Measurements from ENCODE around the gene UROD.

The UROD gene

DNA sequence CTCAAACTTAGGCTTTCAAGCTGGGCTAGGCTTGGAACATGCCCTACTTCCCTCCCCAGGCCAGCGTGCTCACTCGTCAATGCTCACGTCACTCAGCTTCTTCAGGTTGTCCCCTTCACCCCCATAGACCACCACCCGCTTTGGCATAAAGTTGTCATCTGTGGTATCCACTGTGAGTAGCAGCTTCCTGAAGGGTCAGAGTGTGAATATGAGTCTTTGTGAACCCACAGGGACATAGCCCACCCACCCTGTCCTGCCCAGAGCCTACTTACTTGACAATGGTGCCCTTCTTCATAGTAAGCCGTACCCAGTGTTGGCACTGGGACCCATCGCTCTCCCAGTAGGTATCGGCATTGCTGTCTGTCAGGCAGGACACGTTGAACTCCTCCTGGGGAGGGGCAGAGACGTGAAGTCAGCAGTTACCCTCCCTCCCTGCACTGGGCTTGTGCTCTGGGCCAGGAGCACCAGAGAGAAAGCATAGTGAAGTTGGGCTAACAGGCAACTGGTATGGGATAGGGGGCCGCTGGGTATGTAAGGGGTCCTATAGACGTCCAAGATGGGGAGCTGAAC lies 2.7 kb upstream of the UROD start:
- no peak for DNase-seq

DNA sequence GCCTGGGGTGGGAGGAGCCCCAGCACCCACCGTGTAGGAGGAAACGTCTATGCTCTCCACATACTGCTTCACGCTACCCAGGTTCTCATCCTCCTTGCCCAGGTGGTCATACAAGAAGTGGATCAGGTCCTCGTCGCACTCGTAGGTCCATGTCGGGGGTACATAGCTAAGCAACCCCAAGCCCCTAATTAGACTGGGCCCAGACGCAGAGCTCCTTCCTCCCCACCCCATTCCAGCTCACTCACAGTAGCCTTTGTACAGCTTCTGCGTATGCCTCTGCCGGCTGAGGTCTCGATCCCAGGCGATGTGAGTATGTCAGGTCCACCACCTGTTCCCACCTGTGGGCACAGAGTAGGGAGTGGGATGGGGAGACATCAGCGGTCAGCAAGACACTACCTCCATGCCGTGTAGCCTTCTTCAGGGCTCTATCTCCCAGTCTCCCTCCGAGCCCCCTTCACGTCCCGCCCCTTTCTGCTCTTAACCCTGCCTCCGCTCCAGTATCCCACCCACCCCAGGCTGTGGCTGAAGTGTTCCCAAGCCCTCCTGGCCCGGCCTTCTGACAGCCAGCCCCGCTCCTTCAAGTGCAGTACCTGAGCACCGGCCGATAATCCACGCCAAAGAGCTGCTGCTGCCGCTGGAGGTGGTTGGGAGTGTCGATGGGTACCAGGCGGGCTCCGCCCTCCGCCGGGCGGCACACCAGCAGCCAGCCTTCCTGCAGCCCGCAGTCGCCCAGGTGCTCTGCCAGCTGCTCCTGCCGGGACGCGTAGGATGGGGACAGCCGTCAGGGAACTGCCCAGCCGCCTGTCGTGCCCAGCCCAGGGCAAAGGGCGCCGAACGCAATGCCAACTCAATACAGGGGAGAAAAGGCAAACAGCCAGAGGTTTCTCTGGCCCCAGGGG lies 1.8 kb upstream of the UROD start:
- DNase-seq = no peak

DNA sequence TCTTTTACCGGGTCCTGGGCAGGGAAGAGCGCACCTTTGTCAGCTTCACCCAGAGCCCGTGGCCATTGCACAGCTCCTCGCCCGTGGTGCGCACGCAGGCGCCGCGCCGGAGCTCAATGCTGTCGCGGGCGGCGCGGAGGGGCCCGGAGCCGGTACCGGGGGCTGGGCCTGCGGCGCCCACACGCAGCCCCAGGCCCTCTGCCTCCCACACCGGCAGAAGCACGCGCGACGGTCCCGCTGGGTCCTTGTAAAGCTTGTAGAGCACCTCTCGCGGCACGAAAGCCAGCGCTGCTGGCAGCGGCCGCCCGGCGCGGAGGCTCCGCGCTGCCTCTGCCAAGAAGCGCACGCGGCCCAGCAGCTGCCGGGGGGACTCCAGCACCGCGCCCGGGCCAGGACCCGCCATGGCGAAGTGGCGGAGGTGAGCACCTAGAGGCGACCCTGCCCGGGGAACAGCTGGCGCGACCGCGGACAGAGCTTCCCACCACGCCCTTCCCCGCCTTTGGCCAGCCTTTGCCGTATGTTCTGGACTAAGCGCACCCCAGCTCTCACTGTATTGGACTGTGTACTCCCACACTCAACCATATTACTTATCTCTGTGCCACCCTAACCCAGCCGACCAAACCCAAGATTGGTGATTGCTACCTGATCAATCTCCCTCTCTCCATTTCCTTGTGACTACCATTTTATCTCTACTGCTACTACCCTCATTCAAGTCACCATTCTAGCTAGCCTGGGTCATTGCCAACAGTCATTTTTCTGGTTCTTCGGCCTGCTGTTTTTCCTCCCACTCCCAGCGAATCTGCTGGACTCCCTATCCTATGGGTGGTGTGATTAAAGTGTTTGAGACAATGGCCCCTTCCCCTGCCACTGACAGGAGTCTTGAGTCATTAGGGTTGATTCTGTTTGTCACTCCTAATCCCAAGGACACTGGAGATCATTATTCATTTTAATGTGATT lies 921 bp upstream of the UROD start, which contains the start of gene HECTD3:
TSS of gene HECTD3 (minus strand) at position 470 of the 957 bp plus-strand sequence. CDS start at position 403, 67 bp downstream.
- DNase-seq = peak; percentile 47

DNA sequence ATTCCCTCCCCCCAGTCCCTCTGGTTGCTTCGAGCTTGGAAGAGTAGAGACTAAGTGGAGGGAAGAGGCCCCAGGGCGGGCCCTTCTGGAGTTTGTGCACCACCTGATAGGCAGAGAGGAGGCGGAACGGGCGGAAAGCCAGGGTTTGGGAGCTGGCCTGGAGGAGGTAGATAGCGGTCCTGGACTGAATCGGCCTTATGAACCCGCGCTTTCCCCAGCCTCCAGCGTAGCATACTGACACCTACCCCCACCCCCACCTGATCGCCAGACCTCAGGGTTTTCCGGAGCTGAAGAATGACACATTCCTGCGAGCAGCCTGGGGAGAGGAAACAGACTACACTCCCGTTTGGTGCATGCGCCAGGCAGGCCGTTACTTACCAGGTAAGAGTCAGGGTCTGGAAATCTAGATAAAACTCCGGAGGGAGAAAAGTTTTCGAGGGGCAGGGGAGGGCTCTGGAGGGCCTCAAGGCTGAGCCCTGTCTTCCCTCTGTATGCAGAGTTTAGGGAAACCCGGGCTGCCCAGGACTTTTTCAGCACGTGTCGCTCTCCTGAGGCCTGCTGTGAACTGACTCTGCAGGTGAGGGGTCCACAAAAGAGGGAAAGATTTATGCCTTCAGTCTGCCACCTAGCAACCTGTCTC lies 705 bp downstream of the UROD start:
- DNase-seq = peak; percentile 18

DNA sequence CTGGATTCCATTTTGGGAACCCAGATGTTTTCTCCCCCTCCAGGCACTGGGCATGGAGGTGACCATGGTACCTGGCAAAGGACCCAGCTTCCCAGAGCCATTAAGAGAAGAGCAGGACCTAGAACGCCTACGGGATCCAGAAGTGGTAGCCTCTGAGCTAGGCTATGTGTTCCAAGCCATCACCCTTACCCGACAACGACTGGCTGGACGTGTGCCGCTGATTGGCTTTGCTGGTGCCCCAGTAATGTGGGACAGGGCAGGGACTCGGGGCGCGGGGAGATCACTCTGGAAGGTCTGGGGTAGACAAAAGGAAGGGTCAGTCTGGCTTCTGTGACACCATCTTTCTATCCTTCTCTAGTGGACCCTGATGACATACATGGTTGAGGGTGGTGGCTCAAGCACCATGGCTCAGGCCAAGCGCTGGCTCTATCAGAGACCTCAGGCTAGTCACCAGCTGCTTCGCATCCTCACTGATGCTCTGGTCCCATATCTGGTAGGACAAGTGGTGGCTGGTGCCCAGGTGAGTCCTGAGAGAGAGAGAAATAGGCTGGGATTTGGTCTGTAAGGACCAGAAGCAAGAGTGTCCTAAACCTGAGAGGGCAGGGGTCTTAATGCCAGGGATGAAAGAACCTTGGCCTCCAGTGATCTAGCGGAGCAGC lies 1.6 kb downstream of the UROD start:
- no peak for DNase-seq

DNA sequence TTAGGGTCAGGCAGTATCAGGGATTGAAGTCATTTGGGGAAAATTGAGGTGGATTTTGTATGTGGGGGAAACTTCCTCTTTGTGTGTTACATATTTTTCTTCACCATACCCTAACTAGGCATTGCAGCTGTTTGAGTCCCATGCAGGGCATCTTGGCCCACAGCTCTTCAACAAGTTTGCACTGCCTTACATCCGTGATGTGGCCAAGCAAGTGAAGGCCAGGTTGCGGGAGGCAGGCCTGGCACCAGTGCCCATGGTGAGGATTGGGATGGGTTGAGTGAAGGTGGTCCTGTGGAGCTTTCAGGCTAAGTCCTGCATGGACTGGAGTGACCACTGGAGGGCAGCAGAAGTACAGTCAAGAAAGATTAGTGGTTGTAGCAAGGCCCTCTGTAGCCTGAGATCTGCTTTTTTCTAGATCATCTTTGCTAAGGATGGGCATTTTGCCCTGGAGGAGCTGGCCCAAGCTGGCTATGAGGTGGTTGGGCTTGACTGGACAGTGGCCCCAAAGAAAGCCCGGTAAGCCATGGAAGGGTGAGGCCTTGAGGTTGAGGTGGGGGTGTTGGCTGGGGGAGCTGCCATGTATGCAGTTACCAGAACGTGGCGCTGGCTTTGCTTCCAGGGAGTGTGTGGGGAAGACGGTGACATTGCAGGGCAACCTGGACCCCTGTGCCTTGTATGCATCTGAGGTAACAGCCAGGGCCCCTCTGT lies 2.4 kb downstream of the UROD start:
- DNase-seq = peak; percentile 60

DNA sequence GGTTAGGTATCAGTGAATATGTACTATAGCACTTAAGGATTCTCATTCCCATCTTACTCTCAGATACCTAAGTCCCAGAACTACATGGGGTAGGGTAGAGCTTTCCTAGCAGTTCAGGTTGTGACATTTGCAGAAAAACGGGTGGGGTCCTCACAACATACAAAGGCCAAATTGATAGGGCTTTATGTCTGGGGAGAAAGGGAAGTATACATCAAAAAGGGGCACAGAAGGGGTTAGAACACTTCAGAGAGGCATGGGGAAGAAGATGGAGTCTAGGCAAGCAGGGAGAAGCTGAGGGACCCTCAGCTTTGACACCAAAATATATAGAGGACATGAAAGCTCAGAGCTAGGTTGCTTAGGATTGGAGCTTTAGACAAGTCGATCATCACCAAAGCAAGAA lies 3.6 kb downstream of the UROD start:
- no peak for DNase-seq

DNA sequence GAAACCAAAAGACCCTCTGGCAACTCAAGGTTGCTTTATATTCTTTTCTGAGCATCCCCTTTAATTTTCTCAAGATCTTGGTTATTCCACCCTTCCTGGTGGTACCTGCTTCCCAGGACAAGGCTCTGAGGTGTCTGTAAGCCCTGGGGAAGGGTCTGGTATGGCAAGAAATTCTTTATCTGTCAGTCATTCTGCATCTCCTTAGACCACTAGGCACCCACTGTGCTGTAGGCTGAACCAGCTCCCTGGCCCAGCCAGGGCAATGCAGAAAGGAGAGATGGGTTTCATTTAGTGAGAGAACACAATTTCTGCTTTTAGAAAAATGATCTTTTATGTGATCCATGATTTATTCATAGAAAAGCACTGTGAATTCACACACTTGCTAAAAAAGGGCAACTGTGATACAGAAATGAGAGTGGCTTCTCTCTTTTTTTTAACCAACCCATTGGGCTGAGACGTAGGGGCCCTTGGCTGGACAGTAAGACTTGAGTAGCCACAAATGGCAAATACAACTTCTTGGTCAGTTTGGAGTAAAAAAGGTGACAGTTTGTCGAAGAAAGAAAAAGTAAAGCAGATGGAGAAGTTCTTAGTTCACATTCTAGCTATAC lies 4.1 kb downstream of the UROD start:
- DNase-seq = no peak

DNA sequence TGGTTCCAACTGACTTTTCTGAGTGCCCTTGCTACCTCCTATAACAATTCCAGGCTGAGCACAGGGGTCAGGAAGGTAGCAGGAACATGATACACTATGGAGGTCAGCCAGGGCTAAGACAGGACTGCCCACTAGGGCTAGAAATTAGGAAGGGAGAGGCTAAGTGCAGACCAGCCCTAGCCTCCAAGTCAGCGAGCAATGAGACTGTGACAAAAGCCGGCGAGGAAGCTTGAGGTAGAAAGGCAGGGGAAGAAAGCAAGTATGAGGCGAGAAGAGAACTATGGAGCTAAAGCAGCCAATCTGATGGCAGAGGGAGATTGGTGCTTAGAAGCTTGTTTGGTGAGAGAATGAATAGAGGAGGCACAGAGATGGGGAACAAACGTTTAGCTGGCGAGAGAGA lies 4.7 kb downstream of the UROD start:
- DNase-seq = no peak

DNA sequence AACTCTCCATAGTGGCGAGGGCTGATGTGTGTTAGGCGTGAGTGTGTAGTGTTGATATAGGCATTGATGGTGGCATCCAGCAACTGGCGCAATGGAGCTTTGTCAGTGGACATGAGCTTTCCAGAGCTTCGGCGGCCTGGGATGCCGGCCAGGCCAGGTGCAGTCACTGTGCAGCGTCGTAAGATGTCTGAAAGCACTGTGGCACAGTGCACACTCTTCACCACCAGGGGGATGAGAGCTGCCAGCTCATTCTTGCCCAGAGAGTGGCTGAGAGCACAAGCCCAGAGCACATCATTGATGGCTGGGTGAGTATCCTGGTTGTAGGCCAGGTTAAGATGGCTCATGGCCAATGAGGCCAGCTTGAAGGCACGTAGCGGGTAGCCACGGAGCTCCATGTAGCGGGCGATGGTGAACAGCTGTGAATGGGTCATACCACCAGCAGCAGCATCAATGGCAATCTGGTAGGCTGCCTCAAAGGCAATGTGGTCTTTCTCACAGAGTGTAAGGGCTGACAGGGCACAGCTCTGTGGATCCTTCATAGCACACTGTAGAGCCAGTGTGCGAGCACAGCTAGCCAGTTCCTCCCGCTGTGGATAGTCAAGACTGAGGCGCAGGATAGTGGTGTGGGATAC lies 6.7 kb downstream of the UROD start:
- no peak for DNase-seq

DNA sequence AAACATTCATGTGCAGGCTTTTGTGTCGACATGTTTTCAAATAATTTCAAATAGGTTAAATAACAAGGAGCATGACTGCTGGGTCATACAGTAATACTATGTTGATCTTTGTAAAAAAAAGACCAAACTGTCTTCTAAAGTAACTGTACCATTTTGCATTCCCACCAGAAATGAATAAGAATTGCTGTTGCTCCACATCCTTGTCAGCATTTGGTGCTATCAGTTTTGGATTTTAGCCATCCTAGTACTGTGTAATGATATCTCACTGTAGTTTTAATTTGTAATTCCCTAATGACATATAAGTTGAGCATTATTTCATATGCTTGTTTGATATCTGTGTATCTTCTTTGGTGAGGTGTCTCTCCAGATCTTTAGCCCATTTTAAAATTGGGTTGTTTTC lies 11.6 kb downstream of the UROD start:
- DNase-seq = no peak

DNA sequence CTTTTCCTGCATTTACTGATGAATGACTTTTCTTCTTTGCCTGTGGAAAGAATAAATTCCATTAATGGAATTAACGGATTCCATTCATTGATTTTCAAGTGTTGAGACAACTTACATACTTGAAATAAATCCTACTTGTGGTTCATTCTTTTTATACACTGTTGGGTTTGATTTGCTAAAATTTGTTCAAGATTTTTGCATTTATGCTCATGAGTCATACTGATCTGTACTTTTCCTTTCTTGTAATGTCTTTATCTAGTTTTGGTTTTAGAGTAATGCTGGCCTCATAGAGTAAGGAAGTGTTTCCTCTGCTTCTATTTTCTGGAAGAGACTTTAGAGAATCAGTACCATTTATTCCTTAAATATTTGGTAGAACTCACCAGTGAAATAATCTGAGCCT lies 14.4 kb downstream of the UROD start:
- DNase-seq = no peak

DNA sequence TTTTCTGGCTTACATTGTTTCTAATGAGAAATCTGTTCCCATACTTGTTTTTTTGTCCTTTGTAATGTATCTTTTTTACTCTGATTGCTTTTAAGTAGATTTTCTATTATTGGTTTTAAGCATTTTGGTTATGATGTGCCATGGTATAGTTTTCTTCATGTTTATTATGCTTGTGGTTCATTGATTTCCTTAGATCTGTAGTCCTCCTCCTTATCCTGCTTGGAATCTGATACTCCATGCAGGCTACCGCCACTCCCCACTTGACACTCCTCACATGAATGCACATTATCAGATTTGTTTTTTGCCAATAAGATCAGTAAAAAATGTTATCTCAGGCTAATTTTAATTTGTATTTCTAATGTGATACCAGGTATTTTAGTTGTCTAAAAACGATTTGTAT lies 20.8 kb downstream of the UROD start:
- DNase-seq = no peak

DNA sequence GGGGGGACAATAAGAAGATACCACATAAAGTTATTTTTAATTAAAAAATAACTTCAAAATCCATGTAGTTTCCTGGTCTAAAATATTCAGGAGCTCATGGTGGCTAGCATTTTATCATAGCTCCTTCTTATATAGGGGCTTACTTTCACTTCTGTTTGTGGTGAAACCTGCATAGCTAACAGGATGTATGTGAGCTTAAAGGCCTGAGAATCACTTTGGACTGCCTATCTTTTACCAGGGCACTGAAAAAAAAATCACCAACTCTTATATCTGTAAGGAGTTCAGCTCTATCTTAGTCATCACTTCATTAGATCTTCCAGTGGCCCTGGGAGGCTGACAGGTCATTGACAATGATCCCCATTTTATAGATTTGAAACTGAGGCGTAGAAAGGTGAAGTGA lies 21.3 kb downstream of the UROD start:
- DNase-seq = no peak

DNA sequence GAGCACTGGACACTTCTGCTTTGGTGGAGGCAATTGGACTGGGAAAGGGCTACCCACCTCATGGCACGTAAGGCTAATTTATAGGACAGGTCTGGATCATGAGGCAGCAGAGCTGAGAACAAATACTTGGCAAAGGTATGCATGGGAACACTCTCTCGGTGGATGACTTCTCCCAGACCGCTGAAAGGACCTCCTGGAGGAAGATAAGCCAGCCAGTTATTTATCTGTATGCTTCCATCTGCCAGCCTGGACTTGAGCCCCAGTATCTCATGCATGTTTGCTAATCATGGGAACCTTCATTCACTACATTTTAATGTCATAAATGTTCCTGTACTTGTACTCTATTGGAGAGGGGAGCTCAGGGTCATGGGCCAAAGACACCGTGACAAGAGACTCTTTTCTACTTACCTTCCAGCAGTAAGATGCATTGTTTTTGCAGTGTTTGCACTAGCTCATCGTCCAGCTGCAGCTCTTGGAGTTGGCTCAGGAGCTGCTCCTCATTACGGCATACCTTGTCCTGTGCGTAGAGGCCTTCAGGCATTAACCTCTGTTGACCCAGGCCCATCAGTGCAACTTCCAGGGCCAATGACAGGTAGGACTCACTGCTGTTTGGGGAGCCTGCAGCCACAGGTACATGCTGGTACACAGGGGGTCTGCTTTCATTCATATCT lies 23.7 kb downstream of the UROD start:
- no peak for DNase-seq

DNA sequence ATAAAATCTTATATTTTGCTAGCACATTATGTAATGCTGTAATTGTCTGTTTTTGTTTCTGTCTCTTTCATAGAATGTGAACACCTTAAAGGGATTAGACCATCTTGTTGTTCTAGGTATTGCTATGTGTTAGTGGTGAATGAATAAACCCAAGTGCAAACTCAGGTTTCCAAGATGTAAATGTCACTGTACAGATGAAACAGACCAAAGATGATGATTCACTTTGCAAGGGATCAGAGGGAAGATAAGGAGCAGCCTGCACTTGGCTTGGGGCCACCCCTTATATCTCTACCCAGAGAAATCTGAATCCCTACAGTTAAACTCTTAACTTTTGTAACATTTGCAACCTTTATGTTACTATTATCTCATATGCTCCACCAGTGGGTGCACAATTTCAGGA lies 25.4 kb downstream of the UROD start:
- DNase-seq = no peak

DNA sequence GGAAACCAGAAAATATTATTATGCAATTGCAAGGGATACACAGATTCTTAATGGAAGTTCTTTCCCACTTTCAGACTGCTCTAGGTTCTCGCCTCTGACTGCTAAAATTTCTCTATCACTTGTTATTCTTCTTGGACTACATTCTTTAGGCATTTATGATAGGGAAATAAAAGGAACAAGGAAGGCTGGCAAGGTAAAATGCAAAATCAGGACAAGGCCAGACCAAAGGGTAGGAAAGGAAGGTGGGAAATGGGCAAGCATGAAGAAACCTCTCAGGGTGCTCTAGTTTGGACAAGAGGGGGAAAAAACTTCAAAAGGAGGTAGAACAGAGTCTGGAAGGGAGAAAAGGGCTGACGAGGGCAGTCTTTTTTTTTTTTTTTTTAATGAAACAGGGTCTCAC lies 26.2 kb downstream of the UROD start:
- no peak for DNase-seq

DNA sequence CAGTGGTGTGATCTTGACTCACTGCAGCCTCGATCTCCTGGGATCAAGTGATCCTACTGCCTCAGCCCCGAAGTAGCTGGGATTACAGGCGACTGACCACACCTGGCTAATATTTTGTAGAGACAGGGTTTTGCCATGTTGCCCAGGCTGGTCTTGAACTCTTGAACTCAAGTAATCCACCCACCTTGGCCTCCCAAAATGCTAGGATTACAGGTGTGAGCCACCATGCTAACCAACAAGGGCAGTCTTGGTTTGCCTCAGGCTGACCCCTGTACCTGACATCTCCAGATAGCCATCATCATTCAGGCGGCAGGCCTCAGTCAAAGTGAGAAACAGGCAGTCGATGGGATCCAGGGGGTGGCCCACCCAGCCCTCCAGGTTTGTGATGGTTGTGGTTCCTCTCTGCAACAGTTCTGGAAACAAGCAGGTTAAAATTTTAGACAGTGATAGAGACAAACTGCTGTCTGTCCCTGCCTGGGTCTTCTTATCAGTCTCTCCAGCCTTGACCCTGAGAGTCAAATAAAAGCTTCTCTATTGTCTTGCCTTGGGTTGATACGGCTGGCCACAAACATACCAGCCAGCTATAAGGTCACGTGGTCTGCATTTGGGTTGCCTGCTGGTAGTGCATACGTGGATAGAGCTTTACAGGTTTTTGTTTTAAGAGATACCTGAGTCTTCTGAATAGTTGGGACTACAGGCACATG lies 26.8 kb downstream of the UROD start:
- no peak for DNase-seq

DNA sequence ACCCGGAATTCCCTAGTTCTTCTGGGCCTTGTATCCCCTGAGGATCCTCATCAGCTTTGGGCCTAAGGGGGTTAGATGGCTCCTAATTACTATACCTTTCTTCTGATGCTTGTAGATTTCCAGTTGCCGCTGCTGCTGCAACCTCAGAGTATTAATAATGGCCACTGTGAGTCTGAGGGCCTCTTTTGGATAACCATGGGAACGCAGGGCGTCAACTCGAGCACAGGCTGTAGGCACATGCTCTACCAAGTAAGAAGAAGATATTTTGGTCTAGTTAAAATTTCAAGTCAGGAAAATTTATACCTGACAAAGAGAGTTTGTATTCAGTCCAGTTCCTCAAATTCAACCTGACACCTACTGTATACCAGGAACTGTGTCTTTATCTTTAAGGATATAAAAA lies 28.2 kb downstream of the UROD start:
- DNase-seq = no peak
